K562 (cell line): Measurements from ENCODE around the gene ALDH6A1. TPM values are rescaled to one million over a fixed set of nuclear protein-coding genes. Genes with fewer than 3 reads are reported as not detected.
A peak's percentile ranks its signal among the peaks of the same experiment; 100 is the strongest.

Source experiments
- CGGBP1 ChIP-seq: fragments of 250-450 bp; sonication (Bioruptor Pico); IDR thresholded peaks from 2 replicates; pipeline ENCODE4 v1.9.0; 2021; ENCODE audit warnings: mild to moderate bottlenecking
- CHD1 ChIP-seq: fragments of 200-600 bp; sonication (generic); IDR thresholded peaks from one replicate; pipeline ENCODE4 v1.6.1; 2012; ENCODE audit warnings: mild to moderate bottlenecking, moderate library complexity, low read length, inconsistent platforms
- CSDE1 ChIP-seq, 2 experiments: fragments of 450-650 bp; IDR thresholded peaks; 2 replicates each; pipeline ENCODE4 v1.6.1; 2016; ENCODE audit warnings: mild to moderate bottlenecking in 1 of 2
- DEAF1 ChIP-seq: fragments of 450-650 bp; formaldehyde crosslinking; IDR thresholded peaks from 2 replicates; pipeline ENCODE4 v1.4.0; 2020; ENCODE audit warnings: mild to moderate bottlenecking, moderate library complexity
- DMBX1 ChIP-seq: fragments of 250-450 bp; sonication (Bioruptor Pico); IDR thresholded peaks from 2 replicates; pipeline ENCODE4 v1.8.0; 2022; ENCODE audit warnings: inconsistent platforms, mild to moderate bottlenecking, moderate library complexity, borderline replicate concordance
- DPF2 ChIP-seq: fragments of 450-650 bp; IDR thresholded peaks from 2 replicates; pipeline ENCODE4 v1.6.1; 2016
- ETV6 ChIP-seq, 3 experiments: fragments of 150-350 bp in 1 of 3; sonication (generic) in 1 of 3; formaldehyde crosslinking in 1 of 3; IDR thresholded peaks; 2 replicates each; pipeline versions ENCODE4 v1.6.1 to v1.8.0; 2014 to 2022; ENCODE audit warnings: borderline replicate concordance in 2 of 3, low read depth in 2 of 3, antibody characterized with exemption in 1 of 3, low read length in 1 of 3, mild to moderate bottlenecking in 1 of 3, missing genetic modification reagents in 1 of 3
- FOXA3 ChIP-seq, 2 experiments: fragments of 450-650 bp in 1 of 2; sonication (generic) in 1 of 2; formaldehyde crosslinking; IDR thresholded peaks in 1 of 2; conservative IDR thresholded peaks in 1 of 2; 2 replicates each; pipeline versions ENCODE4 v1.4.0 to v1.8.0; 2020 to 2022; ENCODE audit warnings: mild to moderate bottlenecking in 2 of 2, missing genetic modification reagents in 1 of 2
- GATAD2A ChIP-seq: fragments of 450-650 bp; IDR thresholded peaks from 2 replicates; pipeline ENCODE4 v1.6.1; 2017
- LCOR ChIP-seq: sonication (generic); formaldehyde crosslinking; IDR thresholded peaks from 2 replicates; pipeline ENCODE4 v1.8.0; 2022; ENCODE audit warnings: mild to moderate bottlenecking, missing genetic modification reagents
- NKRF ChIP-seq: fragments of 450-650 bp; IDR thresholded peaks from 2 replicates; pipeline ENCODE4 v1.6.1; 2016; ENCODE audit warnings: borderline replicate concordance
- NR3C1 ChIP-seq: sonication (generic); formaldehyde crosslinking; IDR thresholded peaks from 2 replicates; pipeline ENCODE4 v1.8.1; 2022; ENCODE audit warnings: missing genetic modification reagents
- TOE1 ChIP-seq, 2 experiments: fragments of 450-650 bp in 1 of 2; sonication (generic) in 1 of 2; formaldehyde crosslinking in 1 of 2; IDR thresholded peaks; 2 replicates each; pipeline versions ENCODE4 v1.7.1 to v1.8.0; 2016 to 2022; ENCODE audit warnings: borderline replicate concordance in 2 of 2, mild to moderate bottlenecking in 2 of 2, antibody characterized with exemption in 1 of 2, inconsistent platforms in 1 of 2, low read depth in 1 of 2, missing genetic modification reagents in 1 of 2, moderate library complexity in 1 of 2
- ZBTB33 ChIP-seq: sonication (generic); formaldehyde crosslinking; IDR thresholded peaks from 2 replicates; pipeline ENCODE4 v1.8.1; 2023; ENCODE audit warnings: mild to moderate bottlenecking, missing genetic modification reagents
- ZNF263 ChIP-seq: sonication (generic); formaldehyde crosslinking; IDR thresholded peaks from 2 replicates; pipeline ENCODE4 v1.8.0; 2022; ENCODE audit warnings: mild to moderate bottlenecking, missing genetic modification reagents, borderline replicate concordance
- ZNF512 ChIP-seq: IDR thresholded peaks from 2 replicates; pipeline ENCODE4 v1.6.1; 2016; ENCODE audit warnings: missing genetic modification characterization, missing compliant biosample characterization
- ZNF639 ChIP-seq, 2 experiments: fragments of 200-800 bp in 1 of 2; sonication (Bioruptor generic) in 1 of 2; sonication (generic) in 1 of 2; formaldehyde crosslinking in 1 of 2; IDR thresholded peaks in 1 of 2; conservative IDR thresholded peaks in 1 of 2; 2 replicates each; pipeline versions ENCODE4 v1.5.0 to v1.6.1; 2016 to 2020; ENCODE audit warnings: missing compliant biosample characterization in 1 of 2, missing genetic modification characterization in 1 of 2, missing genetic modification reagents in 1 of 2
- polyA plus RNA-seq, 8 experiments: library from polyadenylated mRNA; depleted of rRNA in 4 of 8; stranded (reverse) in 5 of 8; unstranded in 3 of 8; fragments of >200 nt; fragmentation: Nextera tagmentation in 2 of 8; fragmentation: Illumina TruSeq in 1 of 8; extraction: Ambion mirVana in 2 of 8; extraction: Trizol in 1 of 8; gene quantifications; 2 replicates each; pipeline versions ENCODE4 v1.2.1 to v1.2.3, GENCODE V29; 2011 to 2014; ENCODE audit warnings: inconsistent platforms in 1 of 8, missing spikeins in 1 of 8
- total RNA-seq, 7 experiments: library from RNA; depleted of rRNA in 6 of 7; stranded (reverse); fragments of >200 nt in 6 of 7; fragmentation: Illumina TruSeq in 2 of 7; extraction: Trizol in 2 of 7; gene quantifications; 2 replicates each; pipeline versions ENCODE4 v1.2.1 to v1.2.3, GENCODE V29; 2011 to 2021; ENCODE audit warnings: low replicate concordance in 1 of 7

Gene ALDH6A1
- total and polyA plus RNA-seq, 9 of the 15 experiments (the other 6 are each of a cell fraction or from before 2014, with no cell fraction given) = 3.1 to 11.5 (median 4.6) TPM

GRCh38 chr14:74015963-74016362 is 68.3 kb downstream of the ALDH6A1 start (continued):
- 0 out of 4 replicates have a peak, but pooled peaks of 1 of the 2 experiments have one; percentile 24 for TF ChIP-seq ZNF639 (CRISPR knock-in tag; conservative IDR thresholded peaks at IDR 0.05 in 1 of 2, IDR thresholded peaks at IDR 0.05 in 1 of 2)
- TF ChIP-seq CHD1 = no peak
- no peak for TF ChIP-seq GATAD2A
- TF ChIP-seq ZNF512 (tag) = no peak
- TF ChIP-seq NKRF = no peak
- no peak for TF ChIP-seq CGGBP1 (CRISPR knock-in tag)
- no peak for TF ChIP-seq NR3C1
- no peak for TF ChIP-seq DEAF1 (CRISPR knock-in tag)
- TF ChIP-seq ZBTB33 (CRISPR knock-in tag) = no peak
- peak; percentile 52 for TF ChIP-seq DPF2
- no peak for TF ChIP-seq FOXA3 (CRISPR knock-in tag; conservative IDR thresholded peaks at IDR 0.05 in 1 of 2, IDR thresholded peaks at IDR 0.05 in 1 of 2)
- no peak for TF ChIP-seq ETV6 (IDR thresholded peaks at IDR 0.05; ENCODE audit: borderline replicate concordance in 1 of 2, low read depth in 2 of 2, low read length in 1 of 2)
- no peak for TF ChIP-seq ETV6 (CRISPR knock-in tag; IDR thresholded peaks at IDR 0.05; ENCODE audit: borderline replicate concordance)
- TF ChIP-seq LCOR (CRISPR knock-in tag) = no peak
- TF ChIP-seq ZNF263 (CRISPR knock-in tag) = no peak
- no peak for TF ChIP-seq TOE1 (IDR thresholded peaks at IDR 0.05; ENCODE audit: borderline replicate concordance)
- TF ChIP-seq TOE1 (CRISPR knock-in tag; IDR thresholded peaks at IDR 0.05; ENCODE audit: borderline replicate concordance, low read depth) = no peak
- no peak for TF ChIP-seq DMBX1
- no peak for TF ChIP-seq CSDE1 (IDR thresholded peaks at IDR 0.05)
